Astrocyte (in vitro differentiated cells and primary cell): ENCODE results near the gene SDF2L1.

ENCODE experiments used
- EZH2 ChIP-seq: IDR thresholded peaks from 2 replicates; pipeline ENCODE4 v1.6.1; 2012; ENCODE audit warnings: mild to moderate bottlenecking, low read length, inconsistent platforms; ENCODE audit not compliant: insufficient read depth
- TF ChIP-seq, protein P1 (sequence below): IDR thresholded peaks from 2 replicates; pipeline ENCODE4 v1.5.1; 2011; ENCODE audit warnings: low read depth, mild to moderate bottlenecking, inconsistent platforms, low read length, moderate library complexity; ENCODE audit not compliant: insufficient read depth

DNA sequence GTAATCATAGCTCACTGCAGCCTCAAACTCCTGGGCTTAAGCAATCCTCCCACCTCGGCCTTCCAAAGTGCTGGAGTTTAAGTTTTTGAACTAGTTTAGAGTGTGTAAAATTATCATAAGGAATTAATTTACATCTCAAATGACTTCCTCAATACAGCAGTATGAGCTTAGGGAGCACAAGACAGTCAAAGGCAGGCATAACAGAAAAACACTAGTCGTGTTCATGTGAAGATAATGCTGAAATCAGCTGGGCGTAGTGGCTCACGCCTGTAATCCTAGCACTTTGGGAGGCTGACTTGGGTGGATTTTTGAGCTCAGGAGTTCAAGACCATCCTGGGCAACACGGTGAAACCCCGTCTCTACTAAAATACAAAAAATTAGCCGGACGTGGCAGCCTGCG lies 38.1 kb upstream of the SDF2L1 start:
- TF ChIP-seq, protein P1, sequence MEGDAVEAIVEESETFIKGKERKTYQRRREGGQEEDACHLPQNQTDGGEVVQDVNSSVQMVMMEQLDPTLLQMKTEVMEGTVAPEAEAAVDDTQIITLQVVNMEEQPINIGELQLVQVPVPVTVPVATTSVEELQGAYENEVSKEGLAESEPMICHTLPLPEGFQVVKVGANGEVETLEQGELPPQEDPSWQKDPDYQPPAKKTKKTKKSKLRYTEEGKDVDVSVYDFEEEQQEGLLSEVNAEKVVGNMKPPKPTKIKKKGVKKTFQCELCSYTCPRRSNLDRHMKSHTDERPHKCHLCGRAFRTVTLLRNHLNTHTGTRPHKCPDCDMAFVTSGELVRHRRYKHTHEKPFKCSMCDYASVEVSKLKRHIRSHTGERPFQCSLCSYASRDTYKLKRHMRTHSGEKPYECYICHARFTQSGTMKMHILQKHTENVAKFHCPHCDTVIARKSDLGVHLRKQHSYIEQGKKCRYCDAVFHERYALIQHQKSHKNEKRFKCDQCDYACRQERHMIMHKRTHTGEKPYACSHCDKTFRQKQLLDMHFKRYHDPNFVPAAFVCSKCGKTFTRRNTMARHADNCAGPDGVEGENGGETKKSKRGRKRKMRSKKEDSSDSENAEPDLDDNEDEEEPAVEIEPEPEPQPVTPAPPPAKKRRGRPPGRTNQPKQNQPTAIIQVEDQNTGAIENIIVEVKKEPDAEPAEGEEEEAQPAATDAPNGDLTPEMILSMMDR = no peak
- no peak for TF ChIP-seq EZH2
